NCI-H2196 treated with DMSO at 0.1 percent for 48 hours (cell line): ENCODE data around the gene PLCB1.
A peak's percentile ranks its signal among the peaks of the same experiment; 100 is the strongest.
"Not testable (repeated sequence)": the region's sequence is repeated elsewhere in the genome, so short reads cannot be mapped to it uniquely, and the experiment has no call there.

Experiments used
- DNase-seq: peaks from one replicate; lab custom pipeline; 2025; ENCODE audit not compliant: unreplicated experiment; lab: John Stamatoyannopoulos, UW

PLCB1 gene

GRCh38 chr20:8363970-8364733 is 232.1 kb downstream of the PLCB1 start:
- DNase-seq: no peak

- no peak for DNase-seq
Observed at GRCh38 chr20:8364734-8365078, 232.6 kb downstream of the PLCB1 start.

GRCh38 chr20:8365634-8366033 is 233.6 kb downstream of the PLCB1 start:
- no peak for DNase-seq

GRCh38 chr20:8366303-8366923 is 234.3 kb downstream of the PLCB1 start:
- no peak for DNase-seq

- DNase-seq: no peak
Observed at GRCh38 chr20:8367689-8368088, 235.6 kb downstream of the PLCB1 start.

- DNase-seq: no peak
Observed at GRCh38 chr20:8368670-8369069, 236.6 kb downstream of the PLCB1 start.

- DNase-seq: no peak
Observed at GRCh38 chr20:8369311-8369710, 237.2 kb downstream of the PLCB1 start.

GRCh38 chr20:8370774-8371173 is 238.7 kb downstream of the PLCB1 start:
- DNase-seq: no peak

- DNase-seq: no peak
Observed at GRCh38 chr20:8372824-8373380, 240.8 kb downstream of the PLCB1 start.

GRCh38 chr20:8373579-8373978 is 241.5 kb downstream of the PLCB1 start:
- no peak for DNase-seq

GRCh38 chr20:8375898-8376297 is 243.8 kb downstream of the PLCB1 start:
- DNase-seq: no peak

GRCh38 chr20:8376940-8377339 is 244.9 kb downstream of the PLCB1 start:
- DNase-seq: no peak

GRCh38 chr20:8379125-8379524 is 247.1 kb downstream of the PLCB1 start:
- not testable (repeated sequence) for DNase-seq

GRCh38 chr20:8385247-8385646 is 253.2 kb downstream of the PLCB1 start:
- no peak for DNase-seq

GRCh38 chr20:8386991-8387390 is 254.9 kb downstream of the PLCB1 start:
- DNase-seq: no peak

GRCh38 chr20:8388141-8388540 is 256.1 kb downstream of the PLCB1 start:
- DNase-seq: no peak

- DNase-seq: no peak
Observed at GRCh38 chr20:8388707-8389106, 256.6 kb downstream of the PLCB1 start.

- DNase-seq: peak; percentile 3
Observed at GRCh38 chr20:8389381-8390036, 257.4 kb downstream of the PLCB1 start.

- DNase-seq: no peak
Observed at GRCh38 chr20:8390037-8390433, 258.0 kb downstream of the PLCB1 start.

GRCh38 chr20:8390500-8390899 is 258.4 kb downstream of the PLCB1 start:
- no peak for DNase-seq

- no peak for DNase-seq
Observed at GRCh38 chr20:8393381-8393780, 261.3 kb downstream of the PLCB1 start.
